Measurements from ENCODE around the gene C11orf21.
"Not testable (repeated sequence)": the region's sequence is repeated elsewhere in the genome, so short reads cannot be mapped to it uniquely, and the experiment has no call there.

Gene C11orf21

DNA sequence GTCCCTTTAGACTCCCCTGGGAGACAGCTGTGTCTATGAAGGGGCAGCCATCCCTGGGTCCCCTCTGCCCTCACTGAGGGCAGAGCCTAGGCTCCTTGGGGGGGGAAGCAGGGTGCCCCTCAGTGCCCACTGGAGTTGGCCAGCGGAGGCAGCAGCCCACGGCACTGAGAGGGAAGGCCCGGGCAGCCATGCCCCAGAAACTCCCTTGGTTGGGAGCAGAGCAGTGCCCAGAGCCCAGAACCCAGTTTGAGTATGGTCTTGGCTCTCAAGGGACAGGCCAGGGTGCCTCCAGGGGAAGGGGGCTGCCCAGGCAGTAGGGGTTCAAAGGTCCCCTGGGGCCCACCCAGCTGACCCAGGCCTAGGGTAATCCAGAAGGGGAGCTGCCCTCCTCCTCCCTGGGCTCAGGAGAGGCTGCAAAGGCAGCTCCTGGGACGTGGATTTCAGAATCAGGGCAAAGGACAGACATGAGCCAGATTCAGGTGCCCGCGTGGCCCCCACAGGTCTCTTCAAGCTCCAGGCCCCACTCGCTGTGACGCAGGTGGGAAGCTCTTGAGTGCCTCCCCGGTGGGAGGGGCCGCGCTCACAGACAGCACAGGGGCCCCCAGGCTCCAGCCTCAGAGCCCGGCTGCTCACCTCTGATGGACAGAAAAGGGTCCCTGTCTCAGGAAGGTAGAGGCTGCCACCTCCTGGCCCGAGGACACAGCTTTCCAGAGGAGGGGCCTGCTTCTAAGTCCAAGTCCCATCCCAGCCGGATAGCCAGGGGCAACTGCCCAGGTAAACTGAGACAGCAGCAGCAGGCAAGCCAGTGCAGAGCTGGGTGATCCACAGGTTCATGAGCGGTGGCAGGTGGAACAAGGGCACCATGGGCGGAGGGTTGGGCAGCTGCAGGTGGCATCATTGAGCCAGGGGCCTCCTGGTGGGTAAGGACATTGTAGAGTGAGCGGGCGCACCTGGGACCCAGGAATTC lies 2.6 kb downstream of the C11orf21 start:
- in situ Hi-C loops (cut with MboI; ENCODE audit: low sequenced_read_pairs), result no loop called here

DNA sequence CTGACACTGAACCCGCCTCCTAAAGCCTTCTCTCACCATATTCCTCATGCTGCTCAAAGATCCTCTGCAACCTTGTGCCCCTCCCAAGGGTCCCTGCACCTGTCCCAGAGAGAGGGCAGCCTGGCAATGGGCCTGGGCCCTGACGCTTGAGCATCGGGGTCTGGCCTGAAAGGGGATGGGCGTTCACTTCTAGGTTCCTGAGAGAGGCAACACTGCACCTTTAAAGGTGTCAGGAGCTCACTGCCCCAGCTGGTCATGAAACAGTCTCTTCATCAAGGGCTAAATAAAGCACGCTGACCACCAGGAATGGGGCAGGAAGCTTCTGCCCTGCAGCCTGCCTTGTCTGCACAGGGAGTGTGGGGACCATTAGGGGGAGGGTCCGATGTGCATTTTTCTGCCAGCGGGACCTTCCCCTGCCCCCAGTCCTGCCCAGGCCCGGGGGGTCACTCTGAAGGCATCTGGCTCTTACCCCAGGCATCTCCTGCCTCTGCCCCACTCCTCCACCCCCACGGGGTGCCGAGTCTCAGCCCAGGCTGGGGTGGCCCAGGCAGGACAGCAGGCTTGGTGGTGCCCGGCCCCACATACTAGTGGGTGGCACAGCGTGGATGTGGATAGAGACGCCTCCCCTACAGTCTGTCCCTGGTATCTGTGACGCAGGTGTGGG lies 3.5 kb downstream of the C11orf21 start:
- in situ Hi-C loops (cut with MboI; ENCODE audit: low sequenced_read_pairs), result no loop called here

DNA sequence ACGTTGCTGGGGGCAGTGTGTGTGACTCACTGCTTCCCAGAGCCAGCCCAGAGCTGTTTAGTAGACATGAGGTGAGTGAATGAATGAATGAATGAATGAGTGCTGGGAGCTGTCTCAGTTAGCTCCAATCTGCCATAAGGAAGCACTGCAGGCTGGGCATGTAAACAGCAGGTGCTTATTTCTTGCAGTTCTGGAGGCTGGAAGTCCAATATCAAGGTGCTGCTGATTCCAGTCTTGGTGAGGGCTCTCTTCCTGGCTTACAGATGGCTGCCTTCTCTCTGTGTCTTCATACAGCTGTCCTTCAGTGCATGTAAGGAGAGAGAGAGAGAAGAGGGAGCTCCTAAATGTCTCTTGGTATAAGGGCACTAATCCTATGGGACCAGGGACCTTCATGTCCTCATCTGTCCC lies 4.1 kb downstream of the C11orf21 start:
- in situ Hi-C loops (cut with MboI; ENCODE audit: low sequenced_read_pairs), result no loop called here

DNA sequence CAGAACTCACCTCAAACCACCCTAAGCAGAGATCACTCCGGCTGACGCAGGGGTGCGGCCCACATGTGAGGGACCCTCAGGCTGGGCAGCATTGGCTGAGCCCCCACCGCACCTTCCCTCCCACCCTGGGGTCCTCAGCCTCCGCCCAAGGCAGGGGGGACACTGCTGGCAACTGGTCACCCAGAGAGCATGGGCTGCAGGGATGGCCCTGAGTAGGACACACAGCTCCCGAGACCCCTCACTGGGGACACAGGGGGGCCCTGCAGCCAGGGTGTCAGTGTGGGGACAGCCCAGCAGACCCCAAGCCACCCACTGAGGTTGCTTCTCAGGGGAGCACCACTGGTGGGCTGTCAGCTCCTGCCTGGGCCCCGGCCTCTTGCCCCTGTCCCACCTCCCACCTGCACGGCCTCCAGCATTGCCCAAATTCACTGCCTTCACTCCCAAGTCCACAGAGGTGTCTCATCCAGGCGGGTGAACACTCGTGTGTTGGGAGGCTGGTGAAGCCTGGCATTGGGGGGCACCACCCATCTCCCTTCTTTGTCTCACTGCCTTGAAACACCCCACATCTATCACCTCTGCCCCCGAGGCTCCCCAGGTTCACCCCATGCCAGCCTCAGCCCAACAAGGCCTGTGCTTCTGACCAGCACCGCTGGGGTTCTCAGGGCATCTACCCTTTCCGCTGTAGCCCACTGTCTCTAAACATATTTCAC lies 4.7 kb downstream of the C11orf21 start:
- in situ Hi-C loops (cut with MboI; ENCODE audit: low sequenced_read_pairs), result no loop called here

DNA sequence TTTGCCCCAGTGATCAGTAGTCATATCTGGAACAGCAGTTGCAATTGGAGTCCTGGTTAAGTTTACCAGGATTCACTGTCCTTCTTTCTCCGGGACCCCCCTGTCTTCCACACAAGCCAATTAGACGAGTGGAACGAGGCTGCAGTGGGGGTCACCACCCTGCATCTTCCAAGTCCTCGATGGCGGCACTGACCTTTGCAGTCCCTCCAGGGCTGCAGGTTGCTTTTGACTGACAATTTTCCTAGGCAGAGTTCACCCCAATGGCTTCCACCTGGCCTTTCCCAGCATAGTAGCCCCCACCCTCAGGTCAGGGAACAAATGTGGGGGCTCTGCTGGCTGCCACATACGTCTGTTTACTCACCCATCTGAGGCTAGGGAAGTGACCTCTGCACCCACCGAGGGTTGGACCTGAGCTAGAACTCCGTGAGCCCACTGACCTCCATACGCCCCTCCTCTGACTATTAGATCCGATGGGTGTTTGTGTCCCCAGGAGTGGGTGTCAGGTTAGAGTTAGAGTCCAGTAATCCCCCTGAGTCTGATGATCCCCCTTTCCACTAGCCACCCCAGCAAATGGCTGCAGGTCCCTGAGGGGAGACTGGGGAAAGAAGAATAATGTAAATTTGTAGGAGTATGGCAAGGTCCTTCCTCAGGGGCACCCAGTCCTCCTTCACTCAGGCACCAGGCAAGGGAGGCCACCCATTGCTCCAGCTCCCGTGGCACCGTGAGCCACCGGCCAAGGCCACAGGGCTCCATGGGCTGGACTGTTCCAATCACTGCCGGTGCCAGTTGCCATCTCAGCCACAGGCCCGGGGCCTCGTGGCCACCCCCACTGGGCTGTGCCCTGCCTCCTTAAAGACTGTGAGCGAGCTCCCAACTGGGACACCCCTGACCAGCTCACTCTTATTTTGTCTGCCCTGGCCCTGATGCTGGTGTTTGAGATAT lies 5.5 kb downstream of the C11orf21 start:
- in situ Hi-C loops (cut with MboI; ENCODE audit: low sequenced_read_pairs), result no loop called here

DNA sequence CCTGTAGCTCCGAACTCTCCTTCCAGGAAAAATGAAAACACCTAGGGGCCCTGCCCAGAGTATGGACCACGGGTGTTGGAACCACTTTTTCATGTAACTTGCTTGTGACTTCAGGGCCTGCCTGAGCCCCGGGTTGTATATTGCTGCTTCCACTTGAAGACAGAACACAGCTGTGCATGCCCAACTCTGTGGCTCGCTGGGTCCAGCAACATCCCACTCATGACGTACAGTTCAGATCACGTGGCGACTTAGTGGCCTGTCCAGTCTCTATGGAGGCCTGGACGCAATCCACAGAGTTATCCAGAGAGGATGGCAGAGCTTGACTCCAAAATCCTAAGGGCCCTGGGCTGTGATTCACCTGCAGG lies 6.8 kb downstream of the C11orf21 start:
- in situ Hi-C loops (cut with MboI; ENCODE audit: low sequenced_read_pairs), result no loop called here

DNA sequence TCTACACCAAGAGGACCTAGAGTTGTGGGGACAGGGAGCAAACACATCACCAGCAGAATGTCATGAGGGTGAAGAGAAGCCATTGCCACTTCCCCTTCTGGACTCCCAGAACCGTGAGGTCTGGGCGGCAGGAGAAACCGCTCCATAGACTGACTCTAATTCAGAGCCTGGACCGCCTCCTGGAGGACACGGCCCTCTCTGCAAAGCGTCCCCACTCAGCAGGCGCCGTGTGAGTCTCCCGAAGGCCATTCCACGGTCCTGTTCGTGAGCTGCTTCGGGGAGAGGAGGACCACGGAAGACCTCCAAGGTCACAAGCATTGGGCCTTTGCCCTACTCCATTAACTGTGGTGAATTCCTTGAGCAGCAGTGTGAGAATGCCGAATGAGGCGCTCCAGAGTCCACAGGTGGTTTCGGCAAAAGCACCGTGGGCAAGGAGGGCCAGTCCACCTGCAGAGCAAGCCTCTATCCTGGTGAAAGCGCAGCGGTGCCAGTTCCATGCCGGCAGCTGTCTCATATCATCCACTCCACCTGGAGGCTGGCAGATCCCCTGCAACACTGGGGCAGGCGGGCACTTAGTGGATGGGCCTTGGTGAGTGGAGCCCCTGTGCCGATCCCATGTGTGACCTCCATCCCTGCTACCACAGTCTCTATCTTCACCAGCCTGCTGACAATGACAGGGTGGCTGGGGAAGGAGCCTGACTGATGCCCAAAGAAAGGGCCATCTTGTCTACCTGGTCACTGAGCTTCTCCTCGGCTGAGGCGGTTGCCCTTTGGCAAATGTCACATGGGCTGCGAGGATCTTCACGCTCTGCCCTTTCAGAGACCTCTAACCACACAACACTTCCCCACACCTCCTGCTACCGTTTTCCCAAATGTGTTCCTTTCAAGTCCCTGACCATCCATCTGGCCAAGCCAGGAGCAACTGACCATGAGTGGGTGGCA lies 7.5 kb downstream of the C11orf21 start:
- in situ Hi-C loops (cut with MboI; ENCODE audit: low sequenced_read_pairs), result no loop called here

DNA sequence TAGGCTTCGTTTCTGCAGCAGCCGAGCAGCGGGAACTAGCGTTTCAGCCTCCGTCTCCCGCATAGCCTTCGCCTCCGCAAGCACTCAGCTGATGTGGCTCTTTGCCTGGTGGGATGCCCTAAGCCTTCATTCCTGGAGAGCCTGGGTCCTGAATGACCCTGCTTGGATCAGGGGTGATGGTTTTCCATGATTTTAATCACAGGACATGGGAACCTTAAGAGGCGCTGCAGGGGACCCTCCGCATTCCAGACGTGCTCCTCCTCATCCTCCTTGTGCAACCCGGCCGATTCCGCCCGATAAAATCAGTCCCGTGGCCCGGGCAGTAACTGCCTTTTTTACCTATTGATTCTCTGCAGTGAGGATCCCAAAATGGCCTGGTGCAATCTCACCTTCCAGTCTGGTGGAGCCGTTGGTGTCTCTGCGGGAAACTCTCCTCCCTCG lies 8.2 kb downstream of the C11orf21 start:
- in situ Hi-C loops (cut with MboI; ENCODE audit: low sequenced_read_pairs), result no loop called here

DNA sequence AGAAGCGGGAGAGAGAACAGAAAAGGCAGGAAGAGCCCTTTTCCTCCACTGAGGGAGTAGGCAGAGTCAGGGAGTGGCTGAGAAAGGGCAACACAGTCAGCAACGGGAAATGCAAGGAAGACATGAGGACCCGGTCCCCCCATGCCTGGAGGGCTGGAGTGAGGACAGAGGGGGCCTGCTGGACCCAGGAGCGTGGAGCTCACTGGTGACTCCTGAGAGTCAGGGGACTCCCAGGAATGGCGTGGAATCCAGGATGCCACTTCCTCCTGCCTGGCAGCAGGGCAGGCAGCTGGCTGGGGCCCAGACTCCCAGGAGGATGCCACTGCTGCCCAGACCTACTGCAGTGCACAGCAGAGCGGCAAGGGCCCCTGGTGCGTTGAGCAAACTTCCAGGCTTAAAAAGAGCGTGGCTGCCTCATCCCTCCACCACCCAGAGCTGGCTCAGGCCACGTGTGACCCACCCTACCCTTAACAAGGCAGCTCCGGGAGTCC lies 11.3 kb downstream of the C11orf21 start:
- in situ Hi-C loops (cut with MboI; ENCODE audit: low sequenced_read_pairs), result no loop called here

DNA sequence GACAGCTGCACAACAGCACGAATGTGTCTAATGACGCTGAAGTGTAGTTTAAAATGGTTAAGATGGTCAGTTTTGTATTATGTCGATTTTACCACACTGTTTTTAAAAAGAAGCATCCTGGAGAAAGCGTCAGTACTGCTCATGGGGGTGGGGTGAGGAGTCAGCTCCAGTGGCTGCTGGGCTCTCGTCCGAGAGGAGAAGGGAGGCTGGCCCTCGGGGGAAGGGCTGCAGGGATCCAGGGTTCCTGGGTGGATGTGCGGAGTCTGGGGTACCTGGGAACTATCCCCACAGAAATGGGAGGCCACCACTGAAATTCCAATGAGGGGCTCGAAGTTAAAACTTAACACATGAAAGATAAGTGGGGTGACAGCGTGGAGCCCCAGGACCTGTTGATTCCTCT lies 11.9 kb downstream of the C11orf21 start:
- in situ Hi-C loops (cut with MboI; ENCODE audit: low sequenced_read_pairs), result no loop called here

DNA sequence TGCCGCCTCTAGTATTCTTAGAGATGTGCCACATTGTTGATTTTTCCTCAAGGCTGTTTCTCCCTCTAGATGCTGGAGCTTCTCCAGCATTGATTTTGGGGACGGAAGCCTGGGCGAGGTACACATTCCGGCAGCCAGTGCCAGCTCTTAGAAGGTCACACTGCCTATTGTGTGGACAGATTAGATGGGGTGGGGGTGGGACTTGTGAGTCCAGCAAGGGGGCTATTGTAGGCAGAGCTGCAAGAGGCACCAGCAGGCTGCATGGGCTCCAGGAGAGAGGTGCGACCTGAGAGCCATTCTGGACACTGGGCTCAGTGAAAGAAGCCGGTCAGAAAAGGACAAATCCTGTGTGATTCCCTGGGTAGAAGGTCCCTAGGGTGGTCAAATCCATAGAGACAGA lies 12.4 kb downstream of the C11orf21 start:
- in situ Hi-C loops (cut with MboI; ENCODE audit: low sequenced_read_pairs), result no loop called here

DNA sequence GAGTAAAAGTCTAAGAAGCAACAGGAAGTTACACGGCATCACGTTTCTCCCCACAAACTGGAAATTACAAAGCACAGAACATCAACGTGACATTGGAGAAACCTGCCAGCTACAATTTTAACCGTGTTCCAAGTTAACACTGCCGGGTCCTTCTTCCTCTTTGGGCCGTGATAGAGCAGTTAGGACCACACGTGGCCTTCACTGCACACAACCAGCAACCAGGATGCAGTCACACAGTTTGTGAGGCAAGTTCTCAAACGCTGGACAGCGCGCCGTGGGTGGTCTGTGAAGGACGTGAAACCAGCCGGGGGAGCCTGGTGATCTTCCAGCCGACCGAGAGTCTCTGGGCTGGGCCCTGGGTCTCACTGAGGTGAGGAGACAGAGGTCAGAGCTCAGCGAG lies 14.6 kb downstream of the C11orf21 start:
- in situ Hi-C loops (cut with MboI; ENCODE audit: low sequenced_read_pairs), result no loop called here

DNA sequence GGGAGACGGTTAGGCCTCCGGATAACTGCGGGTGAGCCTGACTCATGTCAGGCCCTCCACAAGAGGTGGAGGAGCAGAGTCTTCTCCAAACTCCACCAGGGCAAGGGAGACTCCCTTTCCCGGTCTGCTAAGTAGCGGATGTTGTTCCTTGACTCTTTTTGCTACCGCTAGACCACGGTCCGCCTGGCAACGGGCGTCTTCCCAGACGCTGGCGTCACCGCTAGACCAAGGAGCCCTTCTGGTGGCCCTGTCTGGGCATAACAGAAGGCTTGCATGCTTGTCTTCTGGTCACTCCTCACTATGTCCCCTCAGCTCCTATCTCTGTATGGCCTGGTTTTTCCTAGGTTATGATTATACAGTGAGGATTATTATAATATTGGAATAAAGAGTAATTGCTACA lies 15.4 kb downstream of the C11orf21 start:
- in situ Hi-C loops (cut with MboI; ENCODE audit: low sequenced_read_pairs), result not testable (repeated sequence)

DNA sequence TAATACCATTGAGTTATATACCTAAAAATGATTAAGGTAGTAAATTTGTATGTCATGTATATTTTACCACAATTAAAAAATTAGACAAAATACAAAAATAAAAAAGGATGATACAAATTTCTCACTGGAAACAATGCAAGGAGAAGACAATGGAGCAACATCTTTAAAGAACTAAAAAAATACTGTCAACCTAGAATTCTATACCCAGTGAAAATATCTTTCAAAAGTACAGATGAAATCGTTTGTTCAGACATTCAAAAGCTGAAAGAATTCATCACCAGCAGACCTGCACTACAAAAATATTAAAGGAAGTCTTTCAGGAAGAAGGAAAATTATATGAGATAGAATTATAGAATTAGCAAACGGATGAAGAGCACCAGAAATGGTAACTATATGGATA lies 21.5 kb downstream of the C11orf21 start:
- in situ Hi-C loops (cut with MboI; ENCODE audit: low sequenced_read_pairs), result no loop called here

DNA sequence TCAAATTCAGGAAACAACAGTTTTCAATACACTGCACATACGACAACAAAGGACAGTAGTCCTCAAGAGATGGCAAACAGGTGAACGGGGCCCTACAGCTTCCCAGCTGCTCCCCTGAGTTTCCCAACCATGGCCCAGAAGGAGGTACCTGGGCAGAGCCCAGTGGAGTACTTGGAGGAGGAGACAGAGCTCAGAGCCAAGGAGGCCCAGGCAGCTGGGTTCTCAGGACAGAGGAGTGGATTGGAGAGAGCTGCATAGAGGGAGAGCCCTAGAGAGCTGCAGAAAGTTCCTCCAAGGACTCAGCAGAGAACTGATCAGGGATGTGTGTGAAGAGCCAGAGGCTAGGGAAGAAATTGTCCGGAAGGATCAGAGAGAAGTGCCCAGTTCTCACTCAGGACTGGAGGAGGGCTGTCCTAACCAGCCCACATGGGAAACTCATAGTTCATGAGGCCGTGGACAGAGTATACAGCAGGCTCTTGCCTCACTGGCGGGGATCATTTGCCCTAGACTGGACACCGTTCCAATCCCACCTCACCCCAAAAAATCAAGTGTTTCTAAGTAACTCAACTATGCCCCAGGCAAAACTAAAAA lies 23.7 kb downstream of the C11orf21 start:
- in situ Hi-C loops (cut with MboI; ENCODE audit: low sequenced_read_pairs), result no loop called here

DNA sequence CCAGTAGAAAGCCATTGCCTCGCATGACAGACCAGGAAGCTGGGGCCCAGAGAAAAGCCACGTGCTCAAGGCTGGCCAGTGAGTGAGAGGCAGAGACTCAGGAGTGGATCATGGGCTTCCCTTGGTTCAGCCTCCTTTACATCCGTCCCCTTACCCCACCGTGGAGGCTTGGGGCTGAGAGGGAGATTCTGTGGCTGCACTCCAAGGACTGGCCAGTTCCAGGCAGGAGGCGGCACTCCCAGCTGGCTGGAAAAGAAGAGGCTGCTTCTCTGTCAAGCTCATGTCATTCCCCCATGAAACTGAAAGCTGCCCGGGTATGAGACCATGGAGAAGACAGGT lies 24.7 kb downstream of the C11orf21 start:
- in situ Hi-C loops (cut with MboI; ENCODE audit: low sequenced_read_pairs), result no loop called here

DNA sequence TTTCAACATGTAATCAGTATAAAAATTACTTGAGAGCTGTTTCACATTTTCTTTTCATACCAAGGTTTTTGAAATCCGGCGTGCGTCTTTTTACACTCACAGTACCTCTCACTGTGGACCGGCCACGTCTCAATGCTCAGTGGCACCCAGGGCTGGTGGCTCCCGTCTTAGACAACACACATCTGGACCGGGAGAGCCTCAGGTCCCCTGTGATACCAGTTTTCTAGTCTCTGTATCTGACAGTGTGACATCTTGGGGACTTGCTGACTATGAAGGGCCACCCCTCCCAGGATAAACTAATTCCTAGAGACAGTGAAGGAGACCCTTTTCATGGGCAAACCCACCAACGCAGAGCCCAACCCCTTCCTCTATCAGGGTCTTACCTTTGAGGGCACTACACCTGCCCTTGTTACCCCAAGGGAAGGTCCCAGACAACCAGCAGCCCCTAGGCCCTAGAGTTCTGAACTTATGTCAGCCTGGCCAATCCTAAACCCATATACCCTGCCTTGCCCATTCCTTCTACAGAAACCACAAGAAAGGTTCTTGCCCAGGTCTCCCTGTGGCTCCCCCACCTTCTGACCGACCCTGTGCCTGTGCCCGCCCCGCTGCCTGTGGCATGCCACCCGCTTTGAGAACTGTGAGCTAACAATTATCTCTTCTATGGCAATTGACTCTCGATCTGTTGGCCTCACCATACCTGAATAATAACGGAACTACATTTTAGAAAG lies 25.3 kb downstream of the C11orf21 start:
- in situ Hi-C loops (cut with MboI; ENCODE audit: low sequenced_read_pairs), result no loop called here
